K562 (cell line): ENCODE data around the gene TMEM120B. TPM values are rescaled to one million over a fixed set of nuclear protein-coding genes. Genes with fewer than 3 reads are reported as not detected.
"Not testable (repeated sequence)": the region's sequence is repeated elsewhere in the genome, so short reads cannot be mapped to it uniquely, and the experiment has no call there.

Source experiments
- ATAC-seq: fragments of 200-7000 bp; cut with Tn5 transposase; 3 replicates; pipeline ENCODE4 v1.9.1; 2020; ENCODE audit warnings: moderate library complexity
- BruUV-seq: library from RNA; stranded (reverse); fragments of 400-500 nt; replicated peaks from 2 replicates; lab custom pipeline; 2021; lab: Mats Ljungman, UMichigan
- CTCF ChIA-PET: fragments of 300-600 bp; formaldehyde crosslinking; extraction: SDS; loops from one replicate; lab custom pipeline; 2021; ENCODE audit warnings: low intra/inter-chr PET ratio; lab: Yijun Ruan, JAX
- POLR2A ChIA-PET: fragments of 300-600, 350-650 bp; sonication (Branson Sonifier 250); formaldehyde crosslinking; extraction: SDS; loops from one replicate; lab custom pipeline; 2021; ENCODE audit warnings: antibody characterized with exemption, inconsistent platforms; lab: Yijun Ruan, JAX
- DNase-seq, 4 experiments: peaks; one replicate each; pipeline versions ENCODE4 v3.0.0 to v3.0.0-alpha.2; 2011 to 2018; ENCODE audit warnings: low spot score in 3 of 4, mixed read lengths in 3 of 4; ENCODE audit errors: extremely low read depth in 1 of 4
- FAIRE-seq: peaks from 2 replicates; lab custom pipeline; 2011; peaks lifted over from hg19 to GRCh38; lab: Jason Lieb, UNC
- H2AFZ ChIP-seq: 2 replicates; pipeline ENCODE4 v1.6.0; 2011; ENCODE audit warnings: low read depth, low read length, control low read depth, inconsistent platforms
- H3K27ac ChIP-seq: fragments of 200-600 bp; 3 replicates; pipeline ENCODE4 v1.8.0; 2011; ENCODE audit warnings: low read depth, mild to moderate bottlenecking, control low read depth, inconsistent platforms, low read length, moderate library complexity, mixed read lengths; ENCODE audit errors: extremely low read depth
- H3K27me3 ChIP-seq, 2 experiments: fragments of 300-600 bp in 1 of 2; 2 replicates in 1 of 2; 3 replicates in 1 of 2; pipeline versions ENCODE4 v1.6.0 to v1.8.0; 2011; ENCODE audit warnings: inconsistent platforms in 2 of 2, low read length in 2 of 2, mild to moderate bottlenecking in 1 of 2, mixed read lengths in 1 of 2, moderate library complexity in 1 of 2; ENCODE audit not compliant: control insufficient read depth in 2 of 2, insufficient read depth in 2 of 2
- H3K36me3 ChIP-seq: fragments of 300-600 bp; 3 replicates; pipeline ENCODE4 v1.8.0; 2011; ENCODE audit warnings: mild to moderate bottlenecking, low read length, inconsistent platforms; ENCODE audit not compliant: control insufficient read depth, insufficient read depth
- H3K4me1 ChIP-seq, 2 experiments: fragments of 200-600 bp in 1 of 2; replicated peaks in 1 of 2; 2 replicates in 1 of 2; 3 replicates in 1 of 2; pipeline versions ENCODE4 v1.5.1 to v1.8.0; 2011; ENCODE audit warnings: inconsistent platforms in 2 of 2, low read length in 2 of 2, mild to moderate bottlenecking in 1 of 2, mixed read lengths in 1 of 2, moderate library complexity in 1 of 2; ENCODE audit not compliant: control insufficient read depth in 2 of 2, insufficient read depth in 2 of 2
- H3K4me2 ChIP-seq: 2 replicates; pipeline ENCODE4 v1.6.1; 2011; ENCODE audit warnings: low read length, control low read depth, inconsistent platforms, mixed read lengths; ENCODE audit not compliant: insufficient read depth
- H3K4me3 ChIP-seq: fragments of 200-600 bp; sonication (generic), shearing (Covaris generic); 2 replicates; pipeline ENCODE4 v1.5.1; 2016; ENCODE audit warnings: control low read depth, inconsistent platforms
- H3K79me2 ChIP-seq: fragments of 200-600 bp; 3 replicates; pipeline ENCODE4 v1.8.0; 2011; ENCODE audit warnings: low read length, inconsistent platforms; ENCODE audit not compliant: control insufficient read depth, insufficient read depth
- H3K9ac ChIP-seq, 2 experiments: 2 replicates each; pipeline versions ENCODE4 v1.6.0 to v1.6.1; 2011; ENCODE audit warnings: low read depth in 2 of 2, low read length in 2 of 2, control low read depth in 1 of 2, inconsistent platforms in 1 of 2, mild to moderate bottlenecking in 1 of 2, mixed read lengths in 1 of 2; ENCODE audit not compliant: insufficient read depth in 1 of 2
- H3K9me1 ChIP-seq: one replicate; pipeline ENCODE4 v1.6.0; 2011; ENCODE audit warnings: inconsistent platforms, mild to moderate bottlenecking, low read length, moderate library complexity; ENCODE audit not compliant: control insufficient read depth, insufficient read depth
- H3K9me3 ChIP-seq: replicated peaks from 2 replicates; pipeline ENCODE4 v1.5.1; 2011; ENCODE audit warnings: low read depth, low read length, inconsistent platforms; ENCODE audit not compliant: control insufficient read depth, insufficient read depth
- H4K20me1 ChIP-seq: replicated peaks from 2 replicates; pipeline ENCODE4 v1.6.1; 2011; ENCODE audit warnings: low read length, inconsistent platforms, mixed read lengths; ENCODE audit not compliant: control insufficient read depth, insufficient read depth
- KAT2B ChIP-seq: IDR thresholded peaks from one replicate; pipeline ENCODE4 v1.6.1; 2012; ENCODE audit warnings: low read depth, mild to moderate bottlenecking, control low read depth, inconsistent platforms, low read length, moderate library complexity
- MXI1 ChIP-seq: IDR thresholded peaks from 2 replicates; pipeline ENCODE4 v1.6.1; 2011; ENCODE audit warnings: low read depth, mild to moderate bottlenecking, improper control_type of control experiment, low read length
- NR2F6 ChIP-seq: fragments of 450-650 bp; formaldehyde crosslinking; IDR thresholded peaks from 2 replicates; pipeline ENCODE4 v1.4.0; 2020; ENCODE audit warnings: mild to moderate bottlenecking
- TFAP4 ChIP-seq: sonication (generic); formaldehyde crosslinking; IDR thresholded peaks from 2 replicates; pipeline ENCODE4 v1.8.0; 2022; ENCODE audit warnings: missing genetic modification reagents, mild to moderate bottlenecking, moderate library complexity, borderline replicate concordance
- WGBS: fragments of 100-300 bp; shearing (Covaris generic); methylation state at CpG from one replicate; pipeline ENCODE4 v1.1.6; 2016; ENCODE audit warnings: low coverage, mixed read lengths; ENCODE audit not compliant: insufficient coverage; ENCODE audit errors: missing lambda C conversion rate; 5-methylcytosine and 5-hydroxymethylcytosine counted together
- in situ Hi-C: fragments of 300-500 bp; cut with MboI; formaldehyde crosslinking; loops from 4 replicates; pipeline ENCODE4 v1.15.0; 2018; ENCODE audit warnings: inconsistent platforms, mixed read lengths
- intact Hi-C: fragments of 100-400 bp; cut with micrococcal nuclease; formaldehyde crosslinking; loops from 2 replicates; pipeline ENCODE4 v1.14.2; 2022
- polyA plus RNA-seq, 8 experiments: library from polyadenylated mRNA; depleted of rRNA in 4 of 8; stranded (reverse) in 5 of 8; unstranded in 3 of 8; fragments of >200 nt; fragmentation: Nextera tagmentation in 2 of 8; fragmentation: Illumina TruSeq in 1 of 8; extraction: Ambion mirVana in 2 of 8; extraction: Trizol in 1 of 8; gene quantifications; 2 replicates each; pipeline versions ENCODE4 v1.2.1 to v1.2.3, GENCODE V29; 2011 to 2014; ENCODE audit warnings: inconsistent platforms in 1 of 8, missing spikeins in 1 of 8
- total RNA-seq, 7 experiments: library from RNA; depleted of rRNA in 6 of 7; stranded (reverse); fragments of >200 nt in 6 of 7; fragmentation: Illumina TruSeq in 2 of 7; extraction: Trizol in 2 of 7; gene quantifications; 2 replicates each; pipeline versions ENCODE4 v1.2.1 to v1.2.3, GENCODE V29; 2011 to 2021; ENCODE audit warnings: low replicate concordance in 1 of 7

Gene TMEM120B
- total and polyA plus RNA-seq, 9 of the 15 experiments (the other 6 are each of a cell fraction or from before 2014, with no cell fraction given) = 1.7 to 18.6 (median 7.4) TPM

- TF ChIP-seq TFAP4 (CRISPR knock-in tag) (no peak), MXI1 (no peak), NR2F6 (CRISPR knock-in tag) (no peak)
Observed at GRCh38 chr12:121678305-121678704, 34.2 kb upstream of the TMEM120B start (continued).

DNA sequence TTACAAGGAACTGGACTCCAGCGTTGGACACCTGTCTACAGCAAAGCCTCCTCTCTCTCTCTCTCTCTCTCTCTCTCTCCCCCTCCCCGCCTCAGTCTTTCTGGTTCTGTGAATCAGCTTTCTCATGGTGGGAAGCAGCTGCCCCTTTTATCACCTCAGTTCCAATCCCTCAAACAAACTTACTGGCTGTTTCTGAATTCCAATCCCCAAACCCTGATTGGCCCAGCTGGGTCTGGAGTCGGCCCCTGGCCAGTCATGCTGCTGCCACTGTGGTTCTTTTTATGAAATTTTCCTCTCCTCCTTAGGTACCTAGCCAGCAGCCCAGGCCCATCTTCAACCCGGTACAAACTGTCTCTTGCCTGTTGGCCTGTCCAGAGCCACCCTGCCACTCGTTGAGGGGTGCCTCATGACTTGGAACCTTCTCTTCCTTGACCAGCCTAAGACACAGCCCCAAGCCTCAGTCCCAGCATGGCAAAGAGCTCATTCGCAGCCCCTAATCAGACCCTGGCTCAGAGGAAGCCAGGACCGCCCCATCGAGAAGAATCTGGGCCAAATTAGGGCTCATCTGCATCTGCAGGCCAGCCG, 33.7 kb upstream of the TMEM120B start:
- H3K36me3 ChIP-seq = no peaks in the 10 kb centered on the region
- H3K9me3 ChIP-seq = no peaks in the 10 kb centered on the region
- no peak for FAIRE-seq
- WGBS = 58% methylated on average over 8 of the region's 9 CpGs
- no peak overlapping the region for H3K4me2 ChIP-seq
- H2AFZ ChIP-seq = no peak overlapping the region
- no peaks in the 10 kb centered on the region for H3K27me3 ChIP-seq
- CTCF ChIA-PET = no interaction called here
- DNase-seq = peak in 3 of 4 experiments; percentile 27 to 36 (median 33)
- no peak for TF ChIP-seq KAT2B
- TF ChIP-seq TFAP4 (CRISPR knock-in tag) = peak; percentile 25; the same call in 1 of the 2 replicates
- peaks cover 2 to 4% of the 10 kb centered on the region in 2 experiments; a peak in 2 of 5 replicates for H3K4me1 ChIP-seq
- intact Hi-C loops (no loop called here), in situ Hi-C loops (no loop called here)
- H3K4me3 ChIP-seq = no peak overlapping the region
- TSS peak; percentile 44 for BruUV-seq
- no peaks in the 10 kb centered on the region for H3K79me2 ChIP-seq
- no peaks in the 10 kb centered on the region for H4K20me1 ChIP-seq
- ATAC-seq = peak; percentile 46
- POLR2A ChIA-PET = interaction anchor here (1.0 to 1.2 kb wide), 2 partner anchors 10 to 17 kb away, joined by 3 read pairs; no protein-coding TSS in a partner anchor
- H3K9ac ChIP-seq = peak overlapping the region in 1 of 2 experiments; percentile 54; a peak in 2 of 4 replicates
- H3K27ac ChIP-seq = no peak overlapping the region
- H3K9me1 ChIP-seq = no peaks in the 10 kb centered on the region

DNA sequence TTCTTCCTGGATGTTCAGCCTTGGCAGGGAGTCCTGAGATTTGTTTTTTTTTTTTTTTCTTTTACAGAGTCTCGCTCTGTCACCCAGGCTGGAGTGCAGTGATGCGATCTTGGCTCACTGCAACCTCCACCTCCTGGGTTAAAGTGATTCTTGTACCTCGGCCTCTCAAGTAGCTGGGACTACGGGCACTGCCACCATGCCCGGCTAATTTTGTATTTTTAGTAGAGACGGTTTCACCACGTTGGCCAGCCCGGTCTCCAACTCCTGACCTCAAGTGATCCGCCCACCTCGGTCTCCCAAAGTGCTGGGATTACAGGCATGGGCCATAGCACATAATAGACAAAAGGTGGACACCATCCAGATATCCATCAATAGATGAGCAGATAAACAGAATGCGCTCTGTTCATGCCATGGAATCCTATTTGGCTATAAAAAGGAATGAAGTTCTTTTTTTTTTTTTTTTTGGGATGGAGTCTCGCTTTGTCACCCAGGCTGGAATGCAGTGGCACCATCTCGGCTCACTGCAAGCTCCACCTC, 32.8 kb upstream of the TMEM120B start:
- DNase-seq, H3K9me1 ChIP-seq, H3K27ac ChIP-seq, BruUV-seq, H4K20me1 ChIP-seq, H3K4me2 ChIP-seq, H3K79me2 ChIP-seq, H3K27me3 ChIP-seq, H2AFZ ChIP-seq, H3K9me3 ChIP-seq, ATAC-seq, FAIRE-seq, H3K36me3 ChIP-seq, intact Hi-C loops, H3K4me3 ChIP-seq, H3K9ac ChIP-seq, H3K4me1 ChIP-seq: not testable (repeated sequence)
- POLR2A ChIA-PET = interaction anchor here (1.2 kb wide), 1 partner anchor 10 kb away, joined by 3 read pairs; no protein-coding TSS in a partner anchor
- 93% methylated on average over 11 of the region's 13 CpGs for WGBS
- in situ Hi-C loops = loop anchor here (5.0 kb wide), 1 partner anchor 182 kb away; no protein-coding TSS in a partner anchor
- CTCF ChIA-PET = interaction anchor here (0.6 kb wide), 1 partner anchor 130 kb away, joined by 4 read pairs; no protein-coding TSS in a partner anchor
